Epidermal melanocyte (primary cell): ENCODE measurements around the gene SPOCK1.

Source experiments
- DNase-seq: peaks from one replicate; pipeline ENCODE4 v3.0.0; 2011; ENCODE audit warnings: low spot score; ENCODE audit not compliant: insufficient read length

SPOCK1 gene

DNA sequence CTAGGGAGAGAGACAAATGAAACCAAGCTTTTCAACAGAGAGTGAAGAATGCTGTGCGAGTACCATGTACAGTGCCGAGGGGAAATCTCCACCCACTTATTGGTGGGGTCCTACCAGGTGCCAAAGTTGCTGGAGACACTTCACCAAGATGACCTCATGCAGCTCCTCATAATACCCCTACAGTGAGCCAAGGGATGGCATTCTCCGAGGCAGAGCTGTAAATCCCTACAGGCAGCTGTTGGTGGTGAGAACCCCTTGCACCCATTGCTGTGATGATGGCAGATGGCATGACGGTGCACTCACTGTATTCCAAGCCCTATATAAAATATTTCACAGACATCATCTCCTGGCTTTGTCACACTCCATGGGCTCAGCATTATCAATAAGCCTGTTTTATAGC is 464.9 kb downstream of the SPOCK1 start:
- no peak for DNase-seq

DNA sequence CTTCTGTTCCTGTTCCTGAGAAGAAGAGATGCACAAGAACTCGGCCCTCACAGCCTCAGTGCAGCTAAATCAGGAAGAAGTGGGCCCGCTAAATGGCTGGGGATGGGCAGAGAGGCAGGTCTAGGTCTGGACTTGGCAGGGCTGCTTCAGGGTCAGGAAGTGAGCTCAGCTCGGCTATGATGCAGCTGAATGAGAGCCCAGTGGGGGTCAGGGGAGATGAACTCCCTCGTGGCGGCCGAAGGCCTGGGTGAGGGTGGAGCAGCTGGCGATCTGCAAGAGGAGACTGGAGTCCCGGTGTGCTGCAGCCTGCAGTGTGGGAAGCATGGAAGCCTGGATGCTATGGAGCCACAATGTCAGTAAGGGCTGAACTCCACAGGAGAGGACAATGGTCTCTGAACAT is 466.2 kb downstream of the SPOCK1 start:
- DNase-seq = no peak

DNA sequence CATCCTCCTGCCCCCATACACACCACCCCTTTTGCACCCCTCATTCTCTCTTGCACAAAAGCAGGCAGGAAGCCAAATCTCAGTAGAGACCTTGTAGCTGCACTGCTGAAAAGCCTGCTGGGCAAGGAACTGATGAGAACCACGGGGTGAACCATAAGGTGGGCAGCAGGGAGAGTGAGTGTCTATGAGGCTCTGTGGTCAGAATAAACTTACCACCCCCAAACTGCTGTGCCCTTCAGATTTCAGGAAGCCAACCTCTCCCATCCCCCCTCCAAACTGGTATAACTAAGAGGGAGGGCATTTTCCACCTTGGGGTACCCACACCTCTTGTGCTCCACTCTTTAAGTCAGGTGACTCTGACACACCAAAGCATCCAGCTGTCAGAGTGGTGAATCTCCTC is 471.4 kb downstream of the SPOCK1 start:
- DNase-seq = no peak

DNA sequence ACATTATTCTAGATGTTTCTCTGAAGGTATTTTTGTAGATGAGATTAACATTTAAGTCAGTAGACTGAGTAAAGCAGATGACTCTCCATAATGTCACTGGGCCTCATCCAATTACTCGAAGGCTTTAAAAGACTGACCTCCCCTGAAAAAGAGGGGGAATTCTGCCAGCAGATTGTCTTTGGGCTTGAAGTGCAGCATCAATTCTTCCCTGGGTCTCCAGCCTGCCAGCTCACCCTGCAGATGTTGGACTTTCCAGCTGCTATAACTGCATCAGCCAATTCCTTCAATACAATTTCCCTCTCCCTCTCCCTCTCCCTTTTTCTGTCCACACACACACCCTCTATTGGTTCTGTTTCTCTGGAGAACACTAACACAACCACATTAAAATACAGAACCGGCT is 472.8 kb downstream of the SPOCK1 start:
- DNase-seq = no peak

DNA sequence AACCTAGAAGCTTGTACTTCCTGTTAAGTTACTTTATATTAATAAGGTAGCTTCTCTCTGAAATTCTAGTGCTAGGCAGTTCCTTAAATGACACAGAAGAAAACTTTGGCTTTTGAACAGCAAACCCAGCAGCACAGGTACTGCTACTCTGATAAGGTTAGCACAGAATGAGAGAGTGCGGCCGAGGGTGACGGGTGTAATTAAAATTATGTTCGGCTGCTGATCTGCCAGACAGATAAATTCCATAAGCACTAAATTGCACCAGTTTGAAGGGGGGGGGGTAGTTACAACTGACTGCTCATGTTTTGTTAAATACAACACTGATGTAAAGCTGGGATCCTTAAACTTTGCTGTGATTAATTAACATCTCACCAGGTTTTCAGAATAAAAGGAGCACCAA is 475.1 kb downstream of the SPOCK1 start:
- no peak for DNase-seq

DNA sequence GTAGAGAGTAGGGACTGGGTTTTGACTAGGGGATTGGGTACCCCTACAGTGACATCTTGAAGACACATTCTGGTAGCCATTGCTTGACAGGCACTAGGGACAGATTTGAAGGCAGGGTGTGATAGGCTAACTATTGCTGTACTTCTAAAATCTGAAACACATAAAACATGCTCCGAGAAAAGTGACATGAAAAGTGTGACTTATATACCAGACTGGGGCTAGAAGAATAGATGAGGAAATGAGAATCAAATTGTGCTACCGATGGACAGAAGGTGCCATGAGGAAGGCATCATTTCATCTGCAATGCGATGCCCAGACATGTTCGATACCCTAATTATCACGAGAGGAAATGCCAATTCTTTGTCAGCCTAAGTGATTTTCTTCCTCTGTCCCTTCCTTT is 475.8 kb downstream of the SPOCK1 start:
- DNase-seq = no peak

DNA sequence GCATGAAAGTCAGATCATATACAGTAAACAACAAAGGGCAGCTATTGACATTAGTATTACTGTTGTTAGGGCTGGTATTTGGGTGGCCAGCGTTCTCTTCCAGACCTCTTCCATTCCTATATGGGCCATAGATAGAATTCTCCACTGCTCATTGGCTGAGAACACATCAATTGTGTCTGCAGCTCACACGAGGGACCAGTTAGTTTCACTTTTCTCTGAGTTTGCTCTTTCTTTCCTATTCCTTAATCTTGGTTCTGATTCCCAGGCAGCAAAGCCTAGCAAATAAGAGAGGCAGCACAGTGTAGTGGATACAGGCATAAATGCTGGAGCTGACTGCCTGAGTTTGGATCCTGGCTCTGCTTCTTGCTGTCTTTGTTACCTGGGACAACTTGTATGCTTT is 476.4 kb downstream of the SPOCK1 start:
- no peak for DNase-seq

DNA sequence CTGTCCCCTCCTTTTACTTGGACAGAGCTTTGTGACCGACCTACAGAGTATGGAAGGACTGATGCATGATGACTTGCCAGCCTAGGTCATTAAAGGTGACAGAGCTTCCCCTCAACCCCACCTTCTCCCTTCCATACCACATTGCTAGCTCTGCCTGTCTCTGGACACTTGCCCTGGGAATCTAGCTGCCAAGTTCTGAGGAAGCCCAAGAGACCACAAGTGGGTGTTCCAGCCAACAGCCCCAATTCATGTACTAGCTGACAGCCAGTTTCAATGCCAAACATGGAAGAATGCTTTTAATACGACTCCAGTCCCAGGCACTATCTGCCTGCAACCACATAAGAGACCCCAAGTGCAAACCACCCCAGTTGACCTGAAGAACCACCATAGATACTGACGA is 477.1 kb downstream of the SPOCK1 start:
- no peak for DNase-seq

DNA sequence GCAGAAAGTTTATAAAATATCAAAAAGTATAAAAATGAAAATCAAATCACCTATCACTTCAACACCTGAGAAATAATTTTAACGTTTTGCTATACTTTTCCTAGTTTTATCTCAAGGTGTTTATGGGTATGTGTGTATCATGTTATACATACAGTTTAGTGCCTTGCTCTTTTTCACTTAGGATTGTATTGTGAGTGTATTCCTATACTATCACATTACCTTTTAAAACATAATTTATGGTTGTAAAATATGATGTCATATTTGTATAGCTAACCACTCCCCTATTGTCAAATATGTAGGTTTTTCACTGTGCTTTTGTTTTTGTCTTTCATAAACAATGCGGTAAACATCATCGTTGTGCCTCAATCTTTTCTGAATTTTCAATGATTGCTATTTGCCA is 479.9 kb downstream of the SPOCK1 start:
- no peak for DNase-seq

DNA sequence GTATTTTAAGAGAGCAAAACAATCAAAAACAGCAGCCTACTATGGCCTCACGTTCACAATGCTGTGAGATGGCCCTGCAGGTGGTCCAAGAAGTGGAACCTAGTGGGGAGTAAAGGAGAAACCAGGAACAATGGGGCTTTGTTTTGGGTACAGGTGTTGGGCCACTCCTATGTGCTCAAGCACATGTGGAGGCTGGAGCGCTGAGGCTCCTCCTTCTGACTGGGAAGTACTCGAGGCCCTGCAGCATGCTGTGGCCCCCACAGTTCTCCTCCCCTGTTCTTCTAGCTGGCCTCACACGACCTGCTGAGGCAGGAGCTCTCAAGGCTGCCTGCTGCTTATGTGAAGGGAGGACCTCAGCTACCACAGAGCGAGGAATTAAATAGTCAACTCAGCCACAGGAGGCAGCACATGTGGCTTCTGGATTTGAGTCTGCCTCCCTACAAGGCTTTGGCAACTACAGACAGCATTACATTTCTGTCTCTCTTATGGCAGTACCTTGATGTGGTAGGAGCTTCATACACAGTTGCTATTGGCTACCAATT is 482.3 kb downstream of the SPOCK1 start:
- DNase-seq = no peak

DNA sequence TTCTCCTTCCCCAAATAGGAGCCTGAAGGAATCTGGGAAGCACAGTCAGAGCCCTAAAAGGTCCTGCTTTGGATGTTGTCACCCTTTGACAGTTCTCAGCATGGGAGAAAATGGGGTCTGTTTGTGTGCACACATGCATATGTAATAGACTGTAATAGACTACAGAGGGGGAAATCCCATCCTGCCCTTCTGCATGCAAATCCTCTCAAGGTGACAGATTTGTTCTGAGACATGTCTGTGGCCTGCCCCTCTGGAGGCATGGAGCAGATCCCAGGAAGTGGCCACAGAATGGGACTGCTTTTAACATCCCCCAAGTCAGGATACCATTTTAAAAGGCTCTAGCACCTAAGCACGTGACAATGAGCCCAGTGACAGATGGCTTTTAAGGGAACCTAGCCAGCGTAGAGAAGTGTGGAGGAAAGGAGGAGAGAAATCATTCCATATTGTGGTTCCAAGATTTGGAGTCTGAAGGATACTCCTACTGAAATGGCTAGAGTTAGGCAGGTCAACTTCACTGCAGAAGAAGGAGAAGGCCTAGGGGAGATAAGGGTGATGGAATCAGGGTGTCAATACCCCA is 483.5 kb downstream of the SPOCK1 start:
- DNase-seq = no peak

DNA sequence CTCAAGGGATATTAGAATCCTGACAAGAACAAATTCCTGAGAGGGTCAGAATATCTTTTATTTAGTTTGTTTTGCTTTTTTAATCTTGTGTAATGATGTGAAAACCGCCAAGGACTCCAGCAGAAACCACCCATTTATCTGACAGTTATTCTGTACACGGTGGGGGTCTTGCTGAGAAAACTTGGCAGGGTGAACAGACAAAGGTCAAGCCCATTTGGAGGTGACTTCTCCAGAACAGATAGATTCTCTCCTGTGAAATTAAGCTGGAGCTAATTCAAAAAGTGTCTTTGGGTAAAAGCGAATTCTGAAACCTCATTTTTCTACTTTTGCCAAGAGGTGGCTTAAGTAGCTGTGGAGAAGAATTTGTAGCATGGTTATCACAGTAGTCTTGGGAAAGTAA is 484.4 kb downstream of the SPOCK1 start:
- DNase-seq = no peak

DNA sequence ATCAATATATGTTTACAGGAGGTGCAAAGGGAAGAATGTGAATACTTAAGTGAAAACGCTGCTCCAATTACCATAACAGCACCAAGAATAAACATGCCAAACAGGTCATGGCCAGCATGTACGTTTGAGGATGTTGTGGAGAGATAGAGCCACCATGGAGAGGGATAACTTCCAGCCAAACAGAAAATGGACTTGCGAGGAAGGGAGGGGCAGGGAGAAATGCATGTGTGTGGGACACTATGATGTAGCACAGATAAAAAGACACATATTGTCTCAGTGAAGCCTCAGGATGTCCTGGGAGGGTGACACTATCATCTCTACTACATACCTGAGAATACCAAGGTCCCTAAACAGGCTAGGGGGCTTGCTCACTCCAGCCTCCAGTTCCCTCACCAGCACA is 488.9 kb downstream of the SPOCK1 start:
- no peak for DNase-seq

DNA sequence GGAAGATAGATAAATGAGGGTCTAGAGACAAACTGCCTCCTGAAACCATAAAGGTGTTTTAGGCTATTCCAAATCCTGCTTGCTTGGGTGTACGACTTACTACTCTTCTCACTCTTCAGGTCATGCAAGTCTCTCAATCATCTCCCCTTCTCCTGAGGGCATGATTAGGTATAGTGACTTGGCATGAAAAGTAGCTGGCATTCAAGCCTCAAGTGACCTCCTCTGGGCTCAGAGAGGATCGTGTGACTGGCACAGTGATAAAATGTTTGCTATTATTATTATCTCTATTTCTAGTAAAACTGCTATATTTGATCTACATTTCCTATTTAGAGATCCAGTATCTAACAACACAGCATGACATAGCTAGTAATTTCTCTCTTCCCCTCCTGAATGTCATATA is 494.8 kb downstream of the SPOCK1 start:
- no peak for DNase-seq

DNA sequence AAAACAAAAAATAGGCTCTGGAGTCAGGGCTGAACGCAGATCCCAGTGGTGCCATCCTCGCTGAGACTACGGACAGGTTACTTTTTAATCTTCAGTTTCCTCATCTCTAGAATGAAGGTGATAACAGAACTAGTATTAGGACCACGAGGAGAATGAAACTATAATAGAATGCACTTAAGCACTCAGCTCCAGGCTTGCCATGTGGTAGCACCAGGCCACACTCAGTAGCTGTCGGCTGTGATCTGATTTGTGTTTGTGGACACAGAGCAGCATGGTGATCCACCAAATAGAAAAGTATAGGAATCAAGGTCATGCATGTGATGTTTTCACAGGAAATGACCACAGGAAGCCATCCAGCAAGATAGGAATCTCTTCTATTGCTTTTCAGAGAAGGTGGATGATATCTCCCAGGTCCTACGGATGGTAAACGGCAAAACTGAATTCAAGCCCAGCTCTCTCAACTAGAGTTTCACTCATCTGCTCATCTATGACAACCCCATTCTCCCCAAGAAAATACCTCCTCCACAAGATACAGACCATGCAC is 498.0 kb downstream of the SPOCK1 start:
- DNase-seq = no peak

DNA sequence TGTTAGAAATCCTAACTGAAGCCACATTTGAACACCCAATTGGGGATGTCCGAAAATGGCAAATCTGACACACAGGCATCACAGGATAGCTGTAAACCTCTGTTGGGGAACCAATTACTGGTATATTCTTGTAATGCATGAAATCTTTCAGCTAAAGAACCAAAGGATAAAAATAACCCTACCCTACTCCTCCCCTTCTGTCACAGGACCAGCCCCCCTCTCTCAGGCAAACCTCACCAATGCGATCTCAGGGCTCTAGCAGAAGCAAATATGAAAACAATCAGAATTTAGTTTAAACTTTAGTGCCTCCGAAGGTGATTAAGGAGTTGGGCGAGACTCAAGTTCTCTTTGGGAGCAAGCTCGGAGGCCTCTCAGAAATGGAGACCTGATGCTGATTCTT is 499.3 kb downstream of the SPOCK1 start:
- DNase-seq = no peak

DNA sequence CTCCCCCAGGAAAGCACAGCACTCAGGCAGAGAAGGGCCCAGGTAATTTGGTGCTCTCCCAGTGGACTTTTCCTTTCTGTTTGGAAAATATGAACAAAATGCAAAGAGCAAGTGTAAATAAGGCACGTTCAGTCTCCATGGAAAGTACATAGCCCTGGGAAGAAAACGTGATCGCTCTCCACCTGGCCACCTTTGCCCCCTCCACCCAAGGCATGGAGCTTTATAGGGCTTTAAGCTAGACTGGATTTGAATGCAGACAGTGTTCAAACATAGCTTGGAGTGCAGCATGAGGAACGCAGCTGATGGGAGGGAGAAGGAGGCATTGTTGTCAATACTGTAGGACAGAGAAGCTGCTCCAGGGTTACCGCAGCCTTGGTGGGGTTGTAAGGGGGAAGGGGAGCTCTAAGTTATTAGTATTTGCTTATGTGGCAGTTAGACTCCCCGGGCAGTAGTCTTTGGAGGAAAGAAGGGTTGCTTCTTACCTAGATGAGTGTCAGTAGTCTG is 500.2 kb downstream of the SPOCK1 start:
- no peak for DNase-seq

DNA sequence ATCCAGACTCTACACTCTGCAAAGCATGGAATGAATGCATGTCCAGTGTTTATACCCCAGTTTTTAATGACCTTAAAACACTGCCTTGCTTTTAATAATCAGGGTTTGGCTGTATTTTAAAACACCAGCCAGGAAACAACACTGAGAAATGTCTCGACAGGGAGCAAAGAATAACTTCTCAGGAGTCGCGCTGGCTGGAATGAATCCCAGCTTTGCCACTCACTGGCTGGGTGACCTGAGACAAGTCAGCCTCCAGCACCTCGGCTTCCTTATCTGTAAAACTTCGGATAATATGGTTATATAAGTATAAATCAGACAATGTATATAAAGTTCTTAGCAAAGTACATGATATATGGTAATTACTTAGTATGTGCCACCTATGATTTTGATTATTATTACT is 505.0 kb downstream of the SPOCK1 start:
- no peak for DNase-seq

DNA sequence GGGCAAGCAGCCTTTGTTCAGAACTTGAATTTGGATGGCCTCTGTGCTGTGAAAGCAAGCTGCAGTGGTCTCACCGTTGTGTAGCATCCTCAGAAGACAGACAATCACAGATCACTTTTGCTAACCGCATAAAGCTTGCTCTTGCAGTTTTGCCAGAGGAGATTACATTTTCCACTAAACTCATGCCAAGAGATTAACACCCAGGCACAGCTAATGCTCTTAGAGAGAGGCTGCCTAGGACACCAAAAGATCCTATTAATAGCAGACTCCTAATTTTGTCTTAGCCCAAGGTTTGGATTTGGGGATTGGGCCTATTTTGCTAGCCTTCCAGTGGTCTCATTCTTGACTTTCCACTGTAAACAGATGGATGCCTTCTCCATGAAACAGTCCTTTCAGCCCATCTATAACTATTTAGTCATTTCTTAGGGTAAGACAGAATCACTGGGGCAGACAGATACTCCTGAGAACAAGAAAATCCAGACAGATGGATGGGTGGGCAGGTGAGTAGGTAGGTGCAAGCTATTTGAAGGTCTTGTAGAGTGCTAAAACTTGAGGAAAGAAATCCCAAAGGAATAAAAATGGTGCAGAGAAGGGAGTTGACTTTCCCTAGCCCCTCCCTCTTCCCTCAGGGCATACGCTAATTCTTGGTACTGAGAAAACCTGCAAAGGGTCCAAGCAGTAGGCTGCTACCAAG is 506.2 kb downstream of the SPOCK1 start:
- no peak for DNase-seq

DNA sequence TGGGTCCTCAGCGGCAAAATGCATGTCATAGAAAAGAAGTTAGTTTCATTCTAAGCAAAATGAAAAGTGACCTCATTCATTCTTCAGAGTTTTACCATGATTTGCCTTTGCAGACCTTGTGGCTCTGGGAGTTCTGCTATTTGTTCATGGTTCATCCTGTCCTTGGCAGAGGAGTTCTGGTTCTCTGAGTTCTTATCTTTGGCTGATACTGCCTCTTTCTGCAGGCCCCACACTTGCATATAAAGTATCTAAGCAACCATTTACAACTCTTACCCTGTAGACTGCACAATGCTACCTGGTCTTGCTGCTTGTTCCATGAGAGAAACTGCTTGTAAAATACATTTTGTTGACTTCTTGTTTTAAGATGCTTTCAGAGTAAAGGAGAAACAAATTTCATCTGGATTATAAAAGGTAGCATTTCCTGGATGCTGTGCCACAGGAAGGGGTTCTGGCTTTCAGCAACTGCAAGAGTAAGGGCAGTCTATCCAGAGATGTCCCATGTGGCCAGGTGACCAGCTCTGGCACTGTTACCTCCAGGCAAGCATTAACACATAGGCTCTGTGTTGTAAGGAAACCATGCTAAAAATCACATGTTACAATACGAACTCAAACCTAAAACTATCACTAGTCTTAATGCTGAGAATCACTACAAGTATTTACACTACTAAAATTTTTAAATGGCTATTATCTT is 513.2 kb downstream of the SPOCK1 start:
- DNase-seq = no peak

DNA sequence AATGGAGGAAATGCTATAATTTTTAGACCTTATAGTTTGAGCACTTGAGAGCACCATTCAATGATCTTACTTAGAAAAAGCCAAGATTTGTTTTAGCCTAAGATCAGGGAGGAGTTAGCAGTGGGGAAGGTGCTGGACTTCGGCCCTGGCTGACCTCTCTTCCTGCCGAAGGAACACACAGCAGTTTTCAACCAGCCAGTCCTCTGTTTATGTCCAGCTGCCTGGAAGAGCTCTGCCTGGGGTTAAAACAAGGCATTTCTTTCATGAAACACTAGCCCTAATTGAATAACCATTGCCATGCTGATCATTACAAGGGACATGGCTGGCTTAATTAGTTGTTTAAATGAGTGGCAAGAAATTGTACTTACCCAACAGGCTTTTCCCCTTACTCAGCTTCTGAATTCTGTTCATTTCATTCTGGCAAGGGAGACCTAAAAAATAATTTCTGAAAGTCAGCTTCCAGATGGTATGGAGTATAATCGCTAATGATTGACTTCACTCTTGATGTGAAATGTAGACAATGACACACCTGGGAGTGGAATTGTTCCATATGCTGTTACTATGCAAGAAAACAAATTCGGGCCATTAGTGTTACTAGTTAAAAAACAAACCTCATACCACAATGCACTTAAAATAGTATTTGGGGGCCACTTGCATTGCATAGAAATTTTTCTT is 514.2 kb downstream of the SPOCK1 start:
- DNase-seq = no peak

DNA sequence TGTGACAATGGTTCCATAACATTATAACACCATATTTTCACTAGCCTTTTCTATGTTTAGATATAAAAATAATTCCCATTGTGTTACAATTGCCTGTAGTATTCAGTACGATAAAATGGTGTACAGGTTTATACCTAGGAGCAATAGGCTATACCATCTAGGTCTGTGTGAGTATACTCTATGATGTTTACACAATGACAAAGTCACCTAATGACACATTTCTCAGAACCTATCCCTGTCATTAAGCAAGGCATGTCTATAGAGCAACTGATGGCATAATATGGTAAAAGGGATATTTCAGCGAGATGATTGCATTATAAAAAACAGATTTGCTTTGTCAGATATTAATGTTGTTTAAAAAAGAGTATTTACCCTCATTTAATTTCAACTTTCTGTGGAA is 517.2 kb downstream of the SPOCK1 start:
- DNase-seq = no peak
